Prostate gland (tissue), 2 donors: Measurements from ENCODE around the gene MEIS2. TPM values are rescaled to one million over a fixed set of nuclear protein-coding genes. Genes with fewer than 3 reads are reported as not detected.

Source experiments
- DNase-seq: peaks from one replicate; pipeline ENCODE4 v3.0.0-alpha.2; 2019; ENCODE audit warnings: low spot score
- H3K27ac ChIP-seq, 2 donors: fragments of 200-600 bp; sonication (generic); 2 replicates each; pipeline ENCODE4 v1.5.1; 2017 to 2019
- H3K27me3 ChIP-seq: fragments of 200-600 bp; sonication (generic); replicated peaks from 2 replicates; pipeline ENCODE4 v1.5.1; 2019; ENCODE audit not compliant: insufficient read depth
- H3K36me3 ChIP-seq, 2 donors: fragments of 200-600 bp; sonication (generic); 1 replicate in 1 of 2; 2 replicates in 1 of 2; pipeline versions ENCODE4 v1.5.1 to v1.8.1; 2017 to 2019
- H3K4me1 ChIP-seq: fragments of 200-600 bp; sonication (generic); replicated peaks from 2 replicates; pipeline ENCODE4 v1.5.1; 2019
- H3K4me3 ChIP-seq, 2 donors: fragments of 200-600 bp; sonication (generic); 2 replicates each; pipeline ENCODE4 v1.5.1; 2017 to 2019
- H3K9me3 ChIP-seq: fragments of 200-600 bp; sonication (generic); 2 replicates; pipeline ENCODE4 v1.5.1; 2017
- POLR2A ChIP-seq: fragments of 450-650 bp; IDR thresholded peaks from one replicate; pipeline ENCODE4 v1.6.1; 2016; ENCODE audit warnings: antibody characterized with exemption, mild to moderate bottlenecking
- POLR2AphosphoS5 ChIP-seq: sonication (generic); formaldehyde crosslinking; IDR thresholded peaks from one replicate; pipeline ENCODE4 v1.6.1; 2017; ENCODE audit warnings: antibody characterized with exemption
- WGBS: methylation state at CpG from one replicate; pipeline ENCODE4 v1.1.5; 2018; 5-methylcytosine and 5-hydroxymethylcytosine counted together
- intact Hi-C: fragments of 100-400 bp; cut with DNase I; formaldehyde crosslinking; loops from one replicate; pipeline ENCODE4 v1.14.2; 2022
- total RNA-seq, 2 donors: library from RNA; depleted of rRNA; stranded (reverse); fragments of >200 nt; gene quantifications; one replicate each; pipeline ENCODE4 v1.1.0, GENCODE V29; 2016
- TF ChIP-seq, protein P1 (sequence below), 4 experiments: fragments of 200-600 bp in 2 of 4; fragments of 450-650 bp in 2 of 4; sonication (generic) in 2 of 4; IDR thresholded peaks; 1 replicate in 3 of 4; 2 replicates in 1 of 4; pipeline ENCODE4 v1.5.1; 2016 to 2019; ENCODE audit warnings: antibody characterized with exemption in 4 of 4, mild to moderate bottlenecking in 2 of 4, moderate library complexity in 2 of 4

The MEIS2 gene
- total RNA-seq, 2 donors from 2014 or later = 53.4 to 73.2 TPM

DNA sequence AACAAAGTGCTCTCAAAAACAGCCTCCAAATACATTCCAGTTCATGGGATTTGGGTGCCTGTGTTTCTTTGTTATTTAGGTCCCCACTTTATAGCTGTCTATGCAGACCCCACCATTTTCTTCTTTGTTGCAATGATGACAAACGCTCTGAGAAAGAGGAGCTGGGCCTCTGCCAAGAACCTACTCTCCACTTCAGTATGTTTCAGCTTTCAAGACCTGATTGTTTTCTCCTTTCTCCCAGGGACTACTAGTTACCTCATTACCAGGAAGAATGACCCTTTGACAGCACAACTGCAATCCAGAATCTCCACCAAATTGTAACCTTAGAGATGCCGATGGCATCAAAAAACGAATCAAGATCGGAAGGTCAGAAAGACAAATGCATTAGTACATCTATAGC, 236.8 kb downstream of the MEIS2 start:
- no peaks in the 10 kb centered on the region for H3K27me3 ChIP-seq
- TF ChIP-seq POLR2AphosphoS5 = no peak
- H3K4me3 ChIP-seq = no peak overlapping the region
- H3K9me3 ChIP-seq = no peaks in the 10 kb centered on the region
- intact Hi-C loops = no loop called here
- no peaks in the 10 kb centered on the region for H3K36me3 ChIP-seq
- H3K27ac ChIP-seq = no peak overlapping the region
- no peaks in the 10 kb centered on the region for H3K4me1 ChIP-seq
- WGBS = 44% methylated on average over 4 of the region's 4 CpGs
- no peak for DNase-seq

DNA sequence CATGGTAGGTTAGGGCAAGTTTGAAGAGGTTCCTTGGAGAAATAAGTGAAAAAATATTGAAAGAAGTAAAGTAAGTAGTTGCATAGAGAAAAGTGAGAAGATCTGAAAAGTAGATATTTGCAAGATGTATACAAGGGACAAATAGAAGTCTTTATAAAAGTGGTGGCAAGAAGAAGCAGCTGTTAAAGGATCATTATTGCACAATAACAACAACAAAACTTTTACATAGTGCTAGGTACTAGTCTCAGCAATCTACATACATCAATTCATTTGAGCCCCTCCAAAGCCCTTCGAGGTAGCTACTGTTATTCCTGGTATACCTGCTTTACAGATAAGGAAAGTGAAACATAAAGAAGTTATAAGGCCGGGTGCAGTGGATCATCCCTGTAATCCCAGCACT, 239.6 kb downstream of the MEIS2 start:
- WGBS = 93% methylated on average over 2 of the region's 2 CpGs
- H3K36me3 ChIP-seq = no peaks in the 10 kb centered on the region
- no peak for DNase-seq
- H3K27ac ChIP-seq = no peak overlapping the region
- no peaks in the 10 kb centered on the region for H3K27me3 ChIP-seq
- no peaks in the 10 kb centered on the region for H3K9me3 ChIP-seq
- no peaks in the 10 kb centered on the region for H3K4me1 ChIP-seq
- H3K4me3 ChIP-seq = no peak overlapping the region
- intact Hi-C loops = no loop called here
- TF ChIP-seq POLR2AphosphoS5 = no peak
- TF ChIP-seq, protein P1, sequence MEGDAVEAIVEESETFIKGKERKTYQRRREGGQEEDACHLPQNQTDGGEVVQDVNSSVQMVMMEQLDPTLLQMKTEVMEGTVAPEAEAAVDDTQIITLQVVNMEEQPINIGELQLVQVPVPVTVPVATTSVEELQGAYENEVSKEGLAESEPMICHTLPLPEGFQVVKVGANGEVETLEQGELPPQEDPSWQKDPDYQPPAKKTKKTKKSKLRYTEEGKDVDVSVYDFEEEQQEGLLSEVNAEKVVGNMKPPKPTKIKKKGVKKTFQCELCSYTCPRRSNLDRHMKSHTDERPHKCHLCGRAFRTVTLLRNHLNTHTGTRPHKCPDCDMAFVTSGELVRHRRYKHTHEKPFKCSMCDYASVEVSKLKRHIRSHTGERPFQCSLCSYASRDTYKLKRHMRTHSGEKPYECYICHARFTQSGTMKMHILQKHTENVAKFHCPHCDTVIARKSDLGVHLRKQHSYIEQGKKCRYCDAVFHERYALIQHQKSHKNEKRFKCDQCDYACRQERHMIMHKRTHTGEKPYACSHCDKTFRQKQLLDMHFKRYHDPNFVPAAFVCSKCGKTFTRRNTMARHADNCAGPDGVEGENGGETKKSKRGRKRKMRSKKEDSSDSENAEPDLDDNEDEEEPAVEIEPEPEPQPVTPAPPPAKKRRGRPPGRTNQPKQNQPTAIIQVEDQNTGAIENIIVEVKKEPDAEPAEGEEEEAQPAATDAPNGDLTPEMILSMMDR (IDR thresholded peaks at IDR 0.05) = no peak
- TF ChIP-seq POLR2A = no peak

DNA sequence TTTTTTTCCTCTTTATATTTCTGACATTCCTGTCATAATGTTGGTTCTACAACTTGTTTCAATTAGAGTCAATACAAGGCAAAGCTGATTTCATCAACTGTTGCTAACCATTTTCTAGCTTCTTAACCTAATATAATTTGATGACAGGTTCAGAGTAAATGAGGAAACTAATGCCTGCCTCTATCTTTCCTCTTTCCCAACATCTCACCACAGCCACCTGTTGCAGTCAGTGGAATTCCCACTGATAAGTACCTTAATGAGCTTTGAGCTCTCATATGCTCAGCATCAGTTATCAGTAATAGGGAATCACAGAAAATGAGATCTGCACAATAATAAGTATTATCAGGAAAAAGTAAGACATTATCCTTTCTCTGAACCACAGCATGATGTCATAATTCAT, 241.9 kb downstream of the MEIS2 start:
- intact Hi-C loops = no loop called here
- Histone ChIP-seq H3K36me3 (no peaks in the 10 kb centered on the region), H3K27me3 (no peaks in the 10 kb centered on the region), H3K4me3 (no peak overlapping the region), H3K27ac (no peak overlapping the region), H3K4me1 (no peaks in the 10 kb centered on the region), H3K9me3 (no peaks in the 10 kb centered on the region)
- no peak for TF ChIP-seq POLR2AphosphoS5
- TF ChIP-seq, protein P1 (IDR thresholded peaks at IDR 0.05) = no peak
- no peak for TF ChIP-seq POLR2A
- no peak for DNase-seq

DNA sequence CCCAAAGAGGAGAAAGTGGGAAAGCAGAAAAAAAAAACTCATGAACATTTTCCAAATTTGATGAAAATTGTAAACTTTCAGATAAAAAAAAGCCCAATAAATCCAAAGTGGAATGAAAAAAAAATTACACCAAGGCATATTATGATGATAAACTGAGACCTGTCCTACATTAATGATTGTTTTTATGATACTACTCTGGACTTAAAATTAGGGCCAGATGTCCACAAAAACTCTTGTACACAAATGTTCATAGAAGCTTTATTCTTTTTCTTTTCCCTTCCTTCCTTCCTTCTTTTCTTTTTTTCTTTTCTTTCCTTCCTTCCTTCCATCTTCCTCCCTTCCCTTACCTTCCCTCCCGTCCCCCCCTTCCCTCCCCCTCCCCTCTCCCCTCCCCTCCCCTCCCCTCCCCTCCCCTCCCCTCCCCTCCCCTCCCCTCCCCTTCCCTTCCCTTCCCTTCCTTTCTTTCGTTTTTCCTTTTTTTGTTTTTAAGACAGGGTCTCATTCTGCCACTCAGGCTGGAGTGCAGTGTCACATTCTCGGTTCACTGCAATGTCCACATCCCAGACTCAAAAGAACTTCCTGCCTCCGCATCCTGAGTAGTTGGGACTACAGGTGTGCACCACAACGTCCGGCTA, 243.9 kb downstream of the MEIS2 start:
- Histone ChIP-seq H3K9me3 (no peaks in the 10 kb centered on the region), H3K36me3 (no peaks in the 10 kb centered on the region), H3K4me3 (no peak overlapping the region), H3K4me1 (no peaks in the 10 kb centered on the region), H3K27me3 (no peaks in the 10 kb centered on the region), H3K27ac (no peak overlapping the region)
- TF ChIP-seq, protein P1 (IDR thresholded peaks at IDR 0.05) = no peak
- TF ChIP-seq POLR2A (no peak), POLR2AphosphoS5 (no peak)
- 83% methylated on average over 6 of the region's 6 CpGs for WGBS
- DNase-seq = no peak
- intact Hi-C loops = no loop called here

DNA sequence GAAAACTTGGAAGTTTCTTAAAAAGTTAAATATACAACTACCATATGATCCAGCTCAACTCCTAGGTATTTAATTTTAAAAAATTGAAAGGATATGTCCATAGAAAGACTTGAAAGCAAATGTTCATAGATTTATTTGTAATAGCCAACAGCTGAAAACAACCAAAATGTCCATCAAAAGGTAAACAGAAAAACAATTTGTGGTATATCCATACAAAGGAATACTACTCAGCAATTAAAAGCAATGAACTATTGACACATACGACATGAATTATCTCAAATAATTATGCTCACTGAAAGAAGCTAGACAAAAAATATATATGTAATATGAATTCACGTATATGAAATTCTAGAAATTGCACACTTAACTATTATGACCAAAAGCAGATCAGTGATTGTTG, 249.5 kb downstream of the MEIS2 start:
- intact Hi-C loops = no loop called here
- WGBS = 95% methylated on average over 2 of the region's 2 CpGs
- Histone ChIP-seq H3K9me3 (no peaks in the 10 kb centered on the region), H3K27ac (no peak overlapping the region), H3K4me1 (no peaks in the 10 kb centered on the region), H3K27me3 (no peaks in the 10 kb centered on the region), H3K4me3 (no peak overlapping the region), H3K36me3 (no peaks in the 10 kb centered on the region)
- TF ChIP-seq POLR2AphosphoS5 (no peak), POLR2A (no peak)
- TF ChIP-seq, protein P1 (IDR thresholded peaks at IDR 0.05) = no peak
- no peak for DNase-seq
